Dedifferentiated amniotic fluid mesenchymal stem cell (primary cell): ENCODE measurements around the gene HCN2.

ENCODE experiments used
- DNase-seq: peaks from one replicate; pipeline ENCODE4 v3.0.0-alpha.2; 2016; ENCODE audit errors: extremely low spot score

The HCN2 gene

DNA sequence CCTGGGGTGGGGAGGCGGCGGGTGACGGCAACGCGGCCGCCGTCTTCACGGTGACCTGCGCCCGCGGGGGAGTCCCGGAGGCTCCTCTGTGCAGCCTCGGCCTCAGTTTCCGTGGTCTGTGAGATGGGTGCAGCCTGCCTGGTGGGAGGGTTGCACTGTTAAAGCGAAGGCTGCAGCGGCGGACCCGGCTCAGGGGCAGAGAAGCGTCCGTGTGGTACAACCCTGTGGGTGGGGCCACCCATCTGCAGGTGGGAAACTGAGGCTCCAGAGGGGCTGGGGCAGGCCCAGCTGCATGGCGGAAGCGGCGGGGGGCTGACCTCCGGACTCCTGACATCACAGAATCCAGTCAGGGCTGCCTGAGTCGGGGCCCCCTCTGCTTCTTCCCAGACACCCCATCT, 50.5 kb downstream of the HCN2 start:
- DNase-seq: no peak

DNA sequence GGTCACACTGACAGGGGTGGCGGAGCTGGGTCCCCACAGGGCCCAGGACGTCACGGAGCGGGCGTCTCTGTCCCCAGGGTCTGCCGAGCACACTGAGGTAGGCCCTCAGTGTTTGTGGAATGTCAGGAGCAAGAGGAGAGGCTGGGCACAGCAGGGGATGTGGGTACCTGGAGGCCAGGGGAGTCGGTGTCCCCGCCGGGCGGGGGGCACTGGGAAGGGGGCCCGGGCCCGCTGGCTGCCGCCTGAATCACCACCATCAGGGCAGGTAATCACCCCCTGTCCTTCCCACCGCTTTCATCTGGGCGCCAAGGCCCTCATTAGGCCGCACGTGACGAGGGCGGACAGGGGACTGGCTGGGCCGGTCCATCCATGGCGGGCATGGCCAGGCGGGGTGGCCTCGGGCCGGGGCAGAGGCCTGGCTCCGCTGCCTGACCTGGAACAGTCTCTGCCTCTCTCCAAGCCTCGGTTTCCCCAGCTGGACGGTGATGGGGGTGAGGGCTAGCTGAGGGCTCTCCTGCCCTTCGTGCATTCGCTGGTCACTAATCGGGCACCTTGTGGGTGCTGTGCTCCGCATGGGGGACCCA, 51.0 kb downstream of the HCN2 start:
- no peak for DNase-seq

DNA sequence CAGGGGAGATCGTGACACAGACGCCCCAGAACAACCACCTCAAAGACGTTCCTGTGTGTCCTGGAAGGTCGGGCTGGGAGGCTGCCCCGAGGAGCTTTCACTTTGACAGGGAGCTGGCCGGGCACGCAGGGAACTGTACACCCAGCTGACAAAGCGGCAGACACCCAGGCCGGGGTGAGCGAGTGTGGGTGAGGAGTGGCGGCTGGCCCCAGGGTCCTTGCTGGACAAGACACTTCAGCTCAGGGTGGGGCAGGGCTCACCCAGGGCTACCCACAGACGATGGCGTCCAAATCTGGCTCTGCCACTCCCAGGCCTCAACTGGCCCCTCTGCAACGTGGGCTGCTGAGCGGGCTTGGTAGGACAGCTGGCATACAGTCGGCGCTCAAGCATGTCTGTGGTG, 52.0 kb downstream of the HCN2 start:
- no peak for DNase-seq

DNA sequence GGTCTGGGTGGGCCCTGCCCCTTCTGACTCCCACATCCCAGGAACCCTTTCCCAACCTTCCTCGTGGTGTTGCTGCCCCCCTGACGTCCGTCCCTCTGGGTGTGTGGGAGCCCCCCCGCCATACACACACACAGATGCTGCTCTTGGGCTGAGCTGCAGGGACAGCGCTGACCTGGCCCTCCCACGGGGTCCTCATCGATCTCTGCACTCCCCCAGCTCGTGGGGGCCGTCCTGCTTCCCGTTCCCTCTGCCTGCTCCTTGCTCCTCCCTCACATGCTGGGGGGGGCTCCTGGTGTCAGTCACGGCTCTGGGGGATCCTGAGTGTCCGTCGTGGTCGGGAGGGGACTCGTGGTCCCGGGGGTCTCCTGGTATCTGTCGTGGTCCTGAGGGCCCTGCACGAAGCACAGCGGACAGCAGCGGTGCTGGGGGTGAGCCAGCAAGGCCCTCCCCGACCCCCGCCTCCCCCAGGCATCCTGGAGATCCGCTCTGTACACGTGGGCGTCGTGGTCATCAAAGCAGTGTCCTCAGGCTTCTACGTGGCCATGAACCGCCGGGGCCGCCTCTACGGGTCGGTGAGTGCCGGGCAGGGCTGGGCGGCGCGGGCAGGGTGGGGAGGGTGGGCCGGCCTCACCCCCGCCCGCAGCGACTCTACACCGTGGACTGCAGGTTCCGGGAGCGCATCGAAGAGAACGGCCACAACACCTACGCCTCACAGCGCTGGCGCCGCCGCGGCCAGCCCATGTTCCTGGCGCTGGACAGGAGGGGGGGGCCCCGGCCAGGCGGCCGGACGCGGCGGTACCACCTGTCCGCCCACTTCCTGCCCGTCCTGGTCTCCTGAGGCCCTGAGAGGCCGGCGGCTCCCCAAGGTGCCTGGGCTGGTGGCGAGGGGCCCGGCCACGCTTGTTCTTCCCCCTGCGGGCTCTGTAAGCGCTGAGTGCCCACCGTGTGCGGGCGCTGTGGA, 53.4 kb downstream of the HCN2 start:
- DNase-seq: no peak

DNA sequence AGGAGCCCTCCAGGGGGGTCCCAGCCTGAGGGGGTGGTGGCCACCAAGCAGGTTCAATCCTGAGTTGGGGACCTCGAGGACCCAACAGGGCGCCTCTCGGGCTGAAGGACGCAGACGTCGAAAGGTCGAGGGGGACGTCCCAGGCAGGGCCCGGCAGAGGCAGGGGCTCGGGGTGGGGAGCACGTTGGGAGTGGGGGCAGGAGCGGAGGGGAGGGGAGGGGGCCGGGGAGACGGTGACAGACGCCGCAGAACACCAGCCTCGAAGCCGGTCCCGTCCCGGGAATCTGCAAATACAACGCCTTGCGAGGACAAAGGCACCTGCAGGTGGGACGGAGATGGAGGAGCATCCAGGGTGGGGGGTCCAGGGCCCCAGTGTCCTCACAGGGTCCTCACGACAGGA, 54.1 kb downstream of the HCN2 start:
- DNase-seq: no peak

DNA sequence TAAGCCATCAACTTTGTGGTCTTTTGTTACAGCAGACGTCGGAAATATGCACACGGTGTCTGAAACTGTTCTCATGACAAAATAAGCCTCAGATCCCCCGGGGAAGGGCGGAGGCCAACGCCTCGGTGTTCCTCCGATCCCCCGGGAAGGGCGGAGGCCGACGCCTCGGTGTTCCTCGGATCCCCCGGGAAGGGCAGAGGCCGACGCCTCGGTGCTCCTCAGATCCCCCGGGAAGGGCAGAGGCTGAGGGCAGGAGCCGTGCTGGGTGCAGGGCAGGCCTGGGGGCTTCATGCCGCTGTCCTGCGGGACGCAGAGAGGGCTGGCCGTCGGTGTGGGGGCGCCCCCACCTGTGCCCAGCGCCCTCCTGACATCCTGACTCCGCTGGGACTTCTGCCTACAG, 54.7 kb downstream of the HCN2 start:
- no peak for DNase-seq

DNA sequence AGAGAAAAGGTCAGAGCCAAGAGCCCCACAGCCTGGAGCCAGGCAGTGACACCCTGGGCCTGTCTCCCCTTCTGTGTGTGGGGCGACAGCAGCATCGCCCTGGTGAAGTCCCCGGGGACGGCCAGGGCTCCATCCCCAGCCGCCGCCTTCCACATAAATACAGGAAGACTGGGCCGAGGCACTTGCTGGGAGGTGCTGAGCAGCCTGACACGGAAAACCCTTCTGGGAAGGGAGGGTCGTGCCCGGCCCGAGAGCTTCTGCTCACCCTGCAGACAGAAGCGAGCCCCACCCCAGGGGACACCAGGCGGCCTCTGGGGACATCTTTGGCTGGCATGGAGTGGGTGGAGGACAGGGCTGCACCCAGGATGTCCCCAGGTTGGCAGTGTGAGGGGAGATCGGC, 55.1 kb downstream of the HCN2 start:
- DNase-seq: no peak

DNA sequence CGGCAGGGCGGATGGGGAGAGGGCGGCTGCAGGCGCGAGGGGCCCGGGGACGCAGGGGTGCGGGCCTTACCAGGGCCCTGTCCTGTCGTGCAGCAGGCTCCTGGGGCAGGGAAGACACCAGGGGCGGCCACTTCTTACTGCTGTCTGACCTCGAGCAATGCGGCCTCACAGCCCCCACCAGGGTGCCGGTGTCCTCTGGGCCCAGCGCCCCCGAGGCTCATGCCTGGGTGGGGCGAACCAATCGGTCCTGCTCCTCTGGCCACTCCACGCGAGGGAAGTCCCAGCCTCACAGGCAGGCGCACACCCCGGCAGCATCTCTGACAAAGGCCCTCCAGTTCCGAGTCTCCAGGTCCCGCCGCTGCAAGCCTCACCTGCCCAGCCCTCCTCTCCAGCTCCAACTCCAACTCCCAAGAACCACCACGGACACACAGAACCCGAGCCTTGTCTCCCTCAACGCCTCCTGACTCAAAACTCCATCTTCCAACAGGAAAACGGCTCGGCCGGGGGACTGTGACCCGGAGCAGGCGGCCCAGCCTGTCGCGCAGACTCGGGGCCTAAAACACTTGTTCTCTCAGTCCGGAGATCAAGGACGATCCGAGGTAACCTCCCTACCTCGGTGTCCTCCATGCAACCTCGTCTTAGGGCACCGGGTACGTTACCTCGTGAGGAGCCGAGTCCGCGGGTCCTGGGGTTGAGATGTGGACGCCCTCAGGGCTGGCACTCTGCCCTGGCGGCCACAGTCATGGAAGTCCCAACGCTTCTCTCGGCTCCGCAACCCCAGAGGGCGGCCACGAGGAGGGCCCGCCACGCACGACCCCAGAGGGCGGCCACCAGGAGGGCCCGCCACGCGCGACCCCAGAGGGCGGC, 56.5 kb downstream of the HCN2 start:
- no peak for DNase-seq

DNA sequence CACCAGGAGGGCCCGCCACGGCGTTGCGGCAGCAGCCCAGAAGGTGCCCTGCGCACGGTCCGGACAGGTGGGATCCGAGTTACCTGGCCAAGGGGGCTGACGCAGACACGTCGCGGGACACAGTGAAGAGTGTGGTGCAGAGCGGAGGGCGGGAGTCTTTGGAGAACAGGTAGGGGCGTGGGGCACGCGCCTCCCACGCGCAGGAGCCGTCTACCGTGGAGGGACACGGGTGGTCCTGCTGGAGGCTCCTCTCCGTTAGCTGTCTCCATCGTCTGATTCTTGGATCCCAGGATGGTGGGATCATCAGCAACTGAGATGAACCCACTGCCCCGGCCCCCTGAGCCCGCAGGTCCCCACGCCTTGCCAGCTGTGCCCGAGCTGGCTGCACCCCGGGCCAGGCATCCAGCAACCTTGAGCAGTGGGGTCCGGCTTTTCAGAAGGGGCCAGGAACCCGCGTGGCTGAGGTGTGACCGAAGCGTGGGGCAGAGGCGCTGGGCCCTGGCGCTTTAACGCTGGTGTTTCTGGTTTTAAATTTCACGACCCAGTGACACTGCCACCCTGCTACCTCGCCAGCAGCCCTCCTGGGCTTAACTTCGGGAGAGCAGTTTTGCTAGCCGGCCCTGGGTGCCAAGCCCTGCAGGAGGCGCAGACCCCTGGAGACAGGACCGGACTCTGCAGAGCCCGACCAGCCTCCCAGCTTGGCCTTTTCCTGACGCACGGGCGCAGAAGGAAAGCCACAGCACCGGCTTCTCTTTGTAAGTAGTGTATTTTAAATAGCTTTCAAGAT, 57.3 kb downstream of the HCN2 start:
- no peak for DNase-seq

DNA sequence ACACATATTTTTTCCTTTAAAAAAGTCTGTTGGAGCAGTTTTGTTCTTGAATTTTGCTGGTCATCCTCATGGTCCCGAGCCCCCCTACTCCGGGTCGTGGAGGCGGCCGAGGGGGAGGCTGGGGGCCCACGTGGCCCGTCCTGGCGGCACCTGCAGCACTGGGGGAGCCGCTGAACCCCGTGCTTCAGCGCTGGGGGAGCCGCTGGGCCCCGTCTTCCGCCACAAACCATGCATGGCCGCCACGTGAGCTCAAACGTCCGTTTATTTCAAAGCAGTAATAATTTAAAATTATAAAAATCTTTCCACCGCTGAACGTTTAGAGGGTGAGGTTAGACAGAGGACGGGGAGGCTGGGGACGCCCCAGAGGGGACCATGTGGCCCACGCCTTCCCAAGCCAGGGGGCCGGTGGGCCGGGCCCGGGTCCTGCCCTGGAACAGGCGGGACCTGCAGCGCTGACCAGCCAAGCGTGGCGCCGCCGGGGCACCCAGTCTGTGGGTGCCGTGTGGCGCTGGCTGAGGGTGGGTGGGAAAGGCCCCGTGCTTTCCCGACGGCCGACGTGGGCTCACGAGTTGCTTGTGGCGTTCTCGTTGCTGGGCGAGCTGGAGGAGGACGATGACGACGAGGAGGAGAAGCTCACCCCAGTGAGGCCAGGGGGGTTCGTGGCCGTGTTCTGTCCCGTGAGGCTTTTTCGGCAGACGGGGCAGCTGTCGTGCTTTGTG, 58.0 kb downstream of the HCN2 start:
- no peak for DNase-seq

DNA sequence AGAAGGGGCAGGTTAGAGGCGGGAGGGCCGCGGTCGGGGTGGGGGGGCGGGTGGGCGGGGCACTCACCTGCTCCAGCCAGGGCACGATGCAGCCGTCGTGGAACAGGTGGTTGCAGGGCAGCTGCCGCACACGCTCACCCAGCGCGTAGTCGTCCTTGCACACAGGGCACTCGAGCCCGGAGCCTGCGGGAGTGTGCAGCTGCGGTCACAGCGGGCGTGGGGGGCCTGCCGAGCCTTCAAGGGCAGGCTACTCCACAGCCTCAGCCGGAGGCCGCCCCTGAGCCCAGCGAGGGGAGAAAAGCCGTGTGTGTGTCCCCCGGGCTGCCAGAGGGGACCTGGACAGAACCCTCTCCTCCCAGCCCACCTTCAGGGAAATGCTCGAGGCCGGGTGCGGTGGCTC, 58.6 kb downstream of the HCN2 start:
- no peak for DNase-seq

DNA sequence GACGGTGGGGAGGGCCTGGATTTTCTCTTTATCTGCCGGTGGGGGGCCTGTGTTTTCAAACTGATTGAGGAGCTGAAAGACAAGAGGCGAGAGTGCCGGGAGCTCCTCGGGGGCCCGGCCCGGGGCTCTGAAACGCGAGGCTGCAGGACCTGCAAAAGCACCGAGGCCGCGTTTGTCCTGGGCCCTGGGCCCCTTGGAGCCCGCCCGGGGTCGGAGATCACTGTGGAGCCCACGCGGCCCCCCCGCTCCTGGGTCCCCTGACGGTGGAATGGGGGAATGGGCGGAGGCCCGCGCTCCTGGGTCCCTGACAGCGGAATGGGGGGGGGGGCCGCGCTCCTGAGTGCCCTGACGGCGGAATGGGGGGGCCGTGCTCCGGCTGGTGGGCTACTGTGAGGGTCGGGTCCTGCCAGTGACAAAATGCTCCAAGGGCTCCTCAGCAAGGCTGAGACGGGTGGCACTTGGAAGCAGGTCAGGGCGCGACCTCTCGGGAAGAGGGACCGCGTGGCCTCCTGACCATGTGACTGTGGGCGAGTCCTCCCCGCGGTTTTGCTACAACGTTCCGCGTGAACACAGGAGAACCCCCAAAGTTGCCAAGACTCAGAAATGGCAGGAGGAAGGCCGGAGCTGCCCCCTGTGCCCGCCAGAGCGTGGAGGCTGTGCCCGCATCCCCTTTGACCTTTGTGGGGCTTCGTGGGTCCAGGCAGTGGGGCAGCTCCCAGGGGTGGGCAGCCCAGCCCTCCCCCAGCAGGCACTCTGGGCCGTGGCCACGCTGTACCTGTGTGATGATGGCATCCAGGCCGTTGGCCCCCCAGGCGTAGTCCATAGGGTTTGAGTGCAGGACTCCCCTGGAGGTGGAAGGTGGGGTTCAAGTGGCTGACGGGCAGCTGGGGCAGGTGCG, 59.5 kb downstream of the HCN2 start:
- DNase-seq: no peak

DNA sequence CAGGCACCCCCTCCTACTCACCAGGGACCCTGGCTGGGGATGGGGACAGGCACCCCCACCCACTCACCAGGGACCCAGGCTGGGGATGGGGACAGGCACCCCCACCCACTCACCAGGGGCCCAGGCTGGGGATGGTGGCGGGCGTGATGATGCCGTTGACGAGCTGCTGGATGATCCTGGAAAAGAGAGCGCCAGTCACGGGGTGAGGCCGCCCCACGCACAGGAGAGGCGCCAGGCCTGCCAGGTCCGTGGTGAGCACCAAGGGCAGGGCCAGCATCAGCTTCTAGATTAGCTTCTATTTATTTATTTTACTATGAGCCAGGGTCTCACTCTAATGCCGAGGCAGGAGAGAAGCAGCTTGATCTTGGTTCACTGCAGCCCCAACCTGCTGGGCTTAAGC, 60.4 kb downstream of the HCN2 start:
- no peak for DNase-seq

DNA sequence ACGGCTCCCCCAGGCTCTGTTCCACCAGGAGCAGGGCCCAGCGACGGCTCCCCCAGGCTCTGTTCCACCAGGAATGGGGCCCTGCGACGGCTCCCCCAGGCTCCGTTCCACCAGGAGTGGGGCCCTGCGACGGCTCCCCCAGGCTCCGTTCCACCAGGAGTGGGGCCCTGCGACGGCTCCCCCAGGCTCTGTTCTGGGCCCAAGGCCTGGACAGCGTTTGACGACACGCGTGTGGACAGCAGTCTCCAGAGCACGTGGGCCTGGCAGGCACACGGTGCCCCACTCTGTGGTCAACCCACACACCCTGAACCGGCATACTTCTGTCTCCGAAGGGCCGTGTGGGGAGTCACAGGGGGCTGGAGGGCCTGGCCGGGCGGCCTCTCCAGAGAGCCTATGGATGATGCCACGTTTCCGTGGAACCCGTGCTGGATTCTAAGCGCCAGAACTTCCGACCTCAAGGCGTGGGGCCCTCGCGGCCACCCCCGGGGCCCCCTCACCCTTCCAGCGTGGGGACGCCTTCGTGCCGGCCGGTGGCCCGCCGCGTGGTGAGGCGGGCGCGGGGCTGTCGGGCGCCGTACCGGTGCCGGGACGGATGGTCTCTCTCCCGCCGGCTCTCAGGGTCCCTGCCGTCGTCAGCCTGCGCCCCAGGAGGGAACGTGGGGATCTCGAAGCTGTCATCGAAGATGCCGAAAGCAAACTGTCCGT, 61.6 kb downstream of the HCN2 start:
- no peak for DNase-seq

DNA sequence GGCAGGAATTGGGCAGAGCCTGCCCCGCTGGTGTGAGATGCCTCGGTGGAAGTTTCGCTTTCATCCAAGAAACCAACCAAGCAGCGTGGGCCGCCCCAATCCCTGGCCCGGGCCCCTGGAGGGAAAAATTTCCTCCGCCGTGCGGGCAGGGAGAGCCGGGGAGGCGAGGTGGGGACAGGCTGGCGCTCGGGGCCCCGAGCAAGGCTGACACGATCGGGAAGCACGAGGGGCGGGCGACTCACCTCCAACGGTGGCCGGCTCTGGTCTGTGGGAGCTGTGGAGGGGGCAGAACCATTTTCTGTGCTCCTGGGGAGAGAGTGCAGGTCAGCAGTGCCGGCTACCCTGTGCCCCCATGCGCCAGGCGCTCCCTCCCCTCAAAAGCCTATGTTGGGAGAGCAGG, 62.3 kb downstream of the HCN2 start:
- no peak for DNase-seq

DNA sequence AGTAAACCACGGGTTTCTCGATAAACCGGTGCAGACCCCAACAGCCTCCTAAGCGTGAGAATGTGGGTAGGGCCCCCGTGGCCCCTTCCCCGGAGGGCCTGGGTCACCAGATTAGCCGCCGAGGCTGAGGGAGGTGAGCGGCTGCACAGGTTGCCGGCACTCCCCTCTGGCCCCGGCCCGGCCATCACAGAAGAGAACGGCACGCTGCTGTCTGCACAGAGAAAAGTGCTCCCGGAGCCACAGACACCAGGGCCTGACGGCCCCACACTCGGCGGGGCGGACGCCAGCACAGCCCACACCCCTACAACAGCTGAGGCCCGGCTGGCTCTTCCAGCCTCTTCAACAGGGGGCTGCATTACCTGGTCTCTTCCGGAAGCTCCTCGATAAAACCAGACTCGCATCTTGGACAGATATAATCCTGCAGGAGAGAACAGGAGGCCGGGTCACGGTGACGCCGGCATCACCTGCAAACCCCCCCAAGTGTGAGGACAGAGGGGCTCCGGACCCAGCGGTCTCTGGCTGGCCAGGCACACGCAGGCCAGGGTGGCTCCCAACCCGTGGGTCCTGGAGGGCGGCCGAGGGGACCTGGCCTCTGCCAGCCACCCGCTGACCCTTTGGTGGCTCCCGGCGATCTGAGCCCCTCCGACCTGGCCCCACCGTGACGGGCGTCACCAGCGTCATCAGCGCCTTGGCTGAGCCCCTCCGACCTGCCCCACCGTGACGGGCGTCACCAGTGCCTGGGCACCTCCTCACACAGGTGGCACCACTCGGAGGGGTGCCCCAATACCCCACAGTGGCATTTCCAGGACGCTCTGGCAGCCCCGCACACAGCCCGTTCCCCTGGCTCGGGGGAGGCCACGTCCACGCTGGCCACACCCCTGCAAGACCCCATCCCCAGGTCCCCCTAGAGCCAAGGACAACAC, 63.0 kb downstream of the HCN2 start:
- no peak for DNase-seq

DNA sequence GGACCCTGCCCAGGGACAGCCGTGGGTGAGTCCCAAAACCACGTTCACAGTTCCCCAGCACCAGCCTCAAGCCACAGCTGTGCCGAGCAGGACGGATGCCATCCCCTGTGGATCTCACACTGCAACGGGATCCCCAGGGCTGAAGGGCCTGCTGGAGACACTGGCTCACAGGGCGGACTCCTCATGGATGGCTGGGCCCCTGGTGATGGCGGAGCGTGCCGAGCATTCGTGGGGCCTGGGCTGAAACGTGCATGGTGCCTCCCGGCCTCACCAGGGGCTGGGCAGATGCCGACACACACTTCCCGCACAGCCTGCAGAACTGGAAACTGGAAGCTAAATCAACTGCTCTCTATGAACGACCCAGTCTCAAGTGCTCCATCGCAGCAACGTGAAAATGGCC, 63.7 kb downstream of the HCN2 start:
- DNase-seq: no peak

DNA sequence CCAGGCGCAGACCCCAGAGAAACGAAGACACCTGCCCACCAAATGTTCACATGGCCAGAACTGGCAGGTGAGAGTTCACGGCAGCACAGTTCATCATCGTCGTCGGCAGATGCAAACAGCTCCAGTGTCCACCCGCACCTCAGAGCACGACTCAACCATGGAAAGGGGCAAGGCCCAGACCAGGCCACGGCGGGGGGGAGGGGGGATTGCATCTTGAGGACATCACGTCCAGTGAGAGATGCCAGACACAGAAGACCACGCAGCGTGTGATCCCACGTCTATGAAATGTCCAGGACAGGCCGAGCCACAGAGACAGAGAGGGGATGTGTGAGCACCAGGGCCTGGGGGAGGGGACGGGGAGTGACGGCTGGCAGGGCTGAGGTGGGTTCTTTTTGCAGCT, 66.0 kb downstream of the HCN2 start:
- DNase-seq: no peak
